T-helper 1 cell treated with Interleukin-12 subunit alpha and Interleukin-12 subunit beta and Interleukin-4 antibody, amounts not matched to agents 30 μg/mL and 1 μg/mL, for 36 hours (primary cell): ENCODE data around the gene RPS6KA5.

ENCODE experiments used
- H3K27ac Mint-ChIP-seq: one replicate; pipeline ENCODE4 v1.8.0; 2021; ENCODE audit warnings: mild to moderate bottlenecking, mixed read lengths
- H3K27me3 Mint-ChIP-seq: one replicate; pipeline ENCODE4 v1.8.0; 2021; ENCODE audit warnings: low read depth, mixed read lengths
- H3K36me3 Mint-ChIP-seq: one replicate; pipeline ENCODE4 v1.8.0; 2021; ENCODE audit warnings: low read depth, mixed read lengths
- H3K4me1 Mint-ChIP-seq: one replicate; pipeline ENCODE4 v1.8.0; 2021; ENCODE audit warnings: low read depth, mixed read lengths
- H3K4me3 Mint-ChIP-seq: one replicate; pipeline ENCODE4 v1.8.0; 2021; ENCODE audit warnings: mild to moderate bottlenecking, moderate library complexity, mixed read lengths
- H3K9me3 Mint-ChIP-seq: one replicate; pipeline ENCODE4 v1.8.0; 2021; ENCODE audit warnings: mixed read lengths

Gene RPS6KA5

GRCh38 chr14:90892970-90893369 lies 167.5 kb downstream of the RPS6KA5 start:
- H3K9me3 Mint-ChIP-seq: no peaks in the 10 kb centered on the region
- no peak overlapping the region for H3K27ac Mint-ChIP-seq
- no peaks in the 10 kb centered on the region for H3K4me1 Mint-ChIP-seq
- no peaks in the 10 kb centered on the region for H3K27me3 Mint-ChIP-seq
- H3K36me3 Mint-ChIP-seq: peaks cover 36% of the 10 kb centered on the region
- no peak overlapping the region for H3K4me3 Mint-ChIP-seq

- H3K27ac Mint-ChIP-seq: no peak overlapping the region
- H3K4me1 Mint-ChIP-seq: no peaks in the 10 kb centered on the region
- H3K4me3 Mint-ChIP-seq: no peak overlapping the region
- H3K36me3 Mint-ChIP-seq: peaks cover 30% of the 10 kb centered on the region
- no peaks in the 10 kb centered on the region for H3K9me3 Mint-ChIP-seq
- H3K27me3 Mint-ChIP-seq: no peaks in the 10 kb centered on the region
Measured at GRCh38 chr14:90891326-90891725, 169.1 kb downstream of the RPS6KA5 start.

GRCh38 chr14:90890322-90891020 lies 170.0 kb downstream of the RPS6KA5 start:
- Mint-ChIP-seq H3K4me1 (no peaks in the 10 kb centered on the region), H3K36me3 (peaks cover 22% of the 10 kb centered on the region), H3K27ac (no peak overlapping the region), H3K9me3 (no peaks in the 10 kb centered on the region), H3K4me3 (no peak overlapping the region), H3K27me3 (no peaks in the 10 kb centered on the region)

GRCh38 chr14:90886297-90886815 lies 174.1 kb downstream of the RPS6KA5 start:
- Mint-ChIP-seq H3K27me3 (no peaks in the 10 kb centered on the region), H3K9me3 (peaks cover 18% of the 10 kb centered on the region), H3K4me1 (no peaks in the 10 kb centered on the region), H3K4me3 (no peak overlapping the region), H3K27ac (no peak overlapping the region), H3K36me3 (peaks cover 39% of the 10 kb centered on the region)

- peaks cover 41% of the 10 kb centered on the region for H3K36me3 Mint-ChIP-seq
- no peaks in the 10 kb centered on the region for H3K4me1 Mint-ChIP-seq
Measured at GRCh38 chr14:90883782-90884181, 176.7 kb downstream of the RPS6KA5 start.

GRCh38 chr14:90883197-90883596 lies 177.2 kb downstream of the RPS6KA5 start:
- Mint-ChIP-seq H3K4me3 (no peak overlapping the region), H3K27ac (no peak overlapping the region), H3K9me3 (peaks cover 18% of the 10 kb centered on the region), H3K4me1 (no peaks in the 10 kb centered on the region), H3K36me3 (peaks cover 38% of the 10 kb centered on the region), H3K27me3 (no peaks in the 10 kb centered on the region)

More at GRCh38 chr14:90883782-90884181, 176.7 kb downstream of the RPS6KA5 start:
- no peak overlapping the region for H3K4me3 Mint-ChIP-seq
- peaks cover 18% of the 10 kb centered on the region for H3K9me3 Mint-ChIP-seq
- no peaks in the 10 kb centered on the region for H3K27me3 Mint-ChIP-seq
- H3K27ac Mint-ChIP-seq: no peak overlapping the region

- Mint-ChIP-seq H3K36me3 (peaks cover 55% of the 10 kb centered on the region), H3K4me1 (no peaks in the 10 kb centered on the region), H3K9me3 (peaks cover 18% of the 10 kb centered on the region), H3K27me3 (no peaks in the 10 kb centered on the region), H3K27ac (no peak overlapping the region), H3K4me3 (no peak overlapping the region)
Measured at GRCh38 chr14:90880282-90880681, 180.2 kb downstream of the RPS6KA5 start.

GRCh38 chr14:90874599-90874998 lies 185.8 kb downstream of the RPS6KA5 start:
- no peak overlapping the region for H3K4me3 Mint-ChIP-seq
- peaks cover 50% of the 10 kb centered on the region for H3K36me3 Mint-ChIP-seq
- H3K27ac Mint-ChIP-seq: no peak overlapping the region
- no peaks in the 10 kb centered on the region for H3K9me3 Mint-ChIP-seq
- peaks cover 5% of the 10 kb centered on the region for H3K4me1 Mint-ChIP-seq
- no peaks in the 10 kb centered on the region for H3K27me3 Mint-ChIP-seq

GRCh38 chr14:90871605-90872233 lies 188.7 kb downstream of the RPS6KA5 start:
- H3K9me3 Mint-ChIP-seq: no peaks in the 10 kb centered on the region
- no peak overlapping the region for H3K4me3 Mint-ChIP-seq
- peaks cover 5% of the 10 kb centered on the region for H3K4me1 Mint-ChIP-seq
- no peak overlapping the region for H3K27ac Mint-ChIP-seq
- H3K27me3 Mint-ChIP-seq: no peaks in the 10 kb centered on the region
- H3K36me3 Mint-ChIP-seq: peaks cover 36% of the 10 kb centered on the region

- H3K36me3 Mint-ChIP-seq: peaks cover 30% of the 10 kb centered on the region
- H3K27me3 Mint-ChIP-seq: no peaks in the 10 kb centered on the region
- peaks cover 5% of the 10 kb centered on the region for H3K4me1 Mint-ChIP-seq
- no peaks in the 10 kb centered on the region for H3K9me3 Mint-ChIP-seq
- H3K4me3 Mint-ChIP-seq: no peak overlapping the region
- H3K27ac Mint-ChIP-seq: no peak overlapping the region
Measured at GRCh38 chr14:90870950-90871604, 189.4 kb downstream of the RPS6KA5 start.

GRCh38 chr14:90867501-90867900 lies 192.9 kb downstream of the RPS6KA5 start:
- peaks cover 21% of the 10 kb centered on the region for H3K36me3 Mint-ChIP-seq
- no peaks in the 10 kb centered on the region for H3K9me3 Mint-ChIP-seq
- no peaks in the 10 kb centered on the region for H3K27me3 Mint-ChIP-seq
- H3K4me3 Mint-ChIP-seq: no peak overlapping the region
- peaks cover 5% of the 10 kb centered on the region for H3K4me1 Mint-ChIP-seq
- H3K27ac Mint-ChIP-seq: no peak overlapping the region

- Mint-ChIP-seq H3K36me3 (peaks cover 21% of the 10 kb centered on the region), H3K27me3 (no peaks in the 10 kb centered on the region), H3K4me3 (no peak overlapping the region), H3K4me1 (peaks cover 4% of the 10 kb centered on the region), H3K9me3 (no peaks in the 10 kb centered on the region), H3K27ac (no peak overlapping the region)
Measured at GRCh38 chr14:90866833-90867232, 193.6 kb downstream of the RPS6KA5 start.

- no peaks in the 10 kb centered on the region for H3K9me3 Mint-ChIP-seq
- peaks cover 14% of the 10 kb centered on the region for H3K36me3 Mint-ChIP-seq
- H3K4me3 Mint-ChIP-seq: no peak overlapping the region
- no peaks in the 10 kb centered on the region for H3K4me1 Mint-ChIP-seq
- H3K27ac Mint-ChIP-seq: no peak overlapping the region
- H3K27me3 Mint-ChIP-seq: no peaks in the 10 kb centered on the region
Measured at GRCh38 chr14:90864741-90865140, 195.7 kb downstream of the RPS6KA5 start.

- Mint-ChIP-seq H3K27ac (no peak overlapping the region), H3K9me3 (no peaks in the 10 kb centered on the region), H3K27me3 (no peaks in the 10 kb centered on the region), H3K36me3 (peaks cover 14% of the 10 kb centered on the region), H3K4me1 (peaks cover 3% of the 10 kb centered on the region), H3K4me3 (no peak overlapping the region)
Measured at GRCh38 chr14:90858511-90858910, 201.9 kb downstream of the RPS6KA5 start.

- Mint-ChIP-seq H3K4me3 (no peak overlapping the region), H3K36me3 (peaks cover 16% of the 10 kb centered on the region), H3K27ac (no peak overlapping the region), H3K9me3 (no peaks in the 10 kb centered on the region), H3K4me1 (peaks cover 3% of the 10 kb centered on the region), H3K27me3 (no peaks in the 10 kb centered on the region)
Measured at GRCh38 chr14:90857866-90858265, 202.6 kb downstream of the RPS6KA5 start.
